Mucosa of descending colon (tissue), 3 donors: ENCODE data around the gene COL13A1. TPM values are rescaled to one million over a fixed set of nuclear protein-coding genes. Genes with fewer than 3 reads are reported as not detected.

Source experiments
- ATAC-seq: fragments of 200-7000 bp; cut with Tn5 transposase; one replicate; pipeline ENCODE4 v1.9.1; 2020; ENCODE audit warnings: mild to moderate bottlenecking, moderate library complexity
- DNase-seq, 3 donors: peaks; one replicate each; pipeline ENCODE4 v3.0.0-alpha.2; 2020
- H3K36me3 ChIP-seq: fragments of 200-600 bp; one replicate; pipeline ENCODE4 v1.8.0; 2021; ENCODE audit warnings: low read depth, mild to moderate bottlenecking
- H3K4me1 ChIP-seq: fragments of 200-600 bp; one replicate; pipeline ENCODE4 v1.8.0; 2021; ENCODE audit warnings: low read depth, mild to moderate bottlenecking
- H3K4me3 ChIP-seq: fragments of 200-600 bp; one replicate; pipeline ENCODE4 v1.8.0; 2021; ENCODE audit warnings: mild to moderate bottlenecking
- H3K9me3 ChIP-seq: fragments of 200-600 bp; one replicate; pipeline ENCODE4 v1.8.0; 2021; ENCODE audit warnings: mild to moderate bottlenecking
- intact Hi-C, 2 donors: fragments of 100-400 bp; cut with DNase I in 1 of 2; cut with micrococcal nuclease in 1 of 2; formaldehyde crosslinking; loops; one replicate each; pipeline versions ENCODE4 v1.11.0 to v1.11.1; 2022; cut with DNase I, micrococcal nuclease
- total RNA-seq, 3 donors: library from RNA; stranded (reverse); fragmentation: NEBNext Ultra II Directional in 2 of 3; extraction: Animal tissue kit (Norgen Biotek cat#: 25700) in 2 of 3; gene quantifications; one replicate each; pipeline versions ENCODE4 v1.2.1 to v1.2.4, GENCODE V29; 2021 to 2023
- TF ChIP-seq, protein P1 (sequence below): fragments of 200-600 bp; IDR thresholded peaks from one replicate; pipeline ENCODE4 v1.8.0; 2022; ENCODE audit warnings: antibody characterized with exemption, mild to moderate bottlenecking
- donor health status: DM: no; HTN: no; CAD: no; lungs with moderate emphysema.
- donor health status: DM: no; HTN: no; CAD: no.
- donor health status: DM: no; HTN: yes; CAD: no.

Gene COL13A1
- total RNA-seq, 3 donors from 2014 or later: 1.0 to 2.3 (median 1.0) TPM

GRCh38 chr10:69916118-69916517 lies 114.4 kb downstream of the COL13A1 start:
- no peak overlapping the region for H3K4me3 ChIP-seq
- DNase-seq: no peak
- ATAC-seq: no peak
- intact Hi-C loops: loop anchor here in 1 of 2 donors (5.0 kb wide), 1 partner anchor 274 kb away; no protein-coding TSS in a partner anchor
- H3K4me1 ChIP-seq: peaks cover 33% of the 10 kb centered on the region
- no peaks in the 10 kb centered on the region for H3K36me3 ChIP-seq
- H3K9me3 ChIP-seq: no peaks in the 10 kb centered on the region
- TF ChIP-seq, protein P1, sequence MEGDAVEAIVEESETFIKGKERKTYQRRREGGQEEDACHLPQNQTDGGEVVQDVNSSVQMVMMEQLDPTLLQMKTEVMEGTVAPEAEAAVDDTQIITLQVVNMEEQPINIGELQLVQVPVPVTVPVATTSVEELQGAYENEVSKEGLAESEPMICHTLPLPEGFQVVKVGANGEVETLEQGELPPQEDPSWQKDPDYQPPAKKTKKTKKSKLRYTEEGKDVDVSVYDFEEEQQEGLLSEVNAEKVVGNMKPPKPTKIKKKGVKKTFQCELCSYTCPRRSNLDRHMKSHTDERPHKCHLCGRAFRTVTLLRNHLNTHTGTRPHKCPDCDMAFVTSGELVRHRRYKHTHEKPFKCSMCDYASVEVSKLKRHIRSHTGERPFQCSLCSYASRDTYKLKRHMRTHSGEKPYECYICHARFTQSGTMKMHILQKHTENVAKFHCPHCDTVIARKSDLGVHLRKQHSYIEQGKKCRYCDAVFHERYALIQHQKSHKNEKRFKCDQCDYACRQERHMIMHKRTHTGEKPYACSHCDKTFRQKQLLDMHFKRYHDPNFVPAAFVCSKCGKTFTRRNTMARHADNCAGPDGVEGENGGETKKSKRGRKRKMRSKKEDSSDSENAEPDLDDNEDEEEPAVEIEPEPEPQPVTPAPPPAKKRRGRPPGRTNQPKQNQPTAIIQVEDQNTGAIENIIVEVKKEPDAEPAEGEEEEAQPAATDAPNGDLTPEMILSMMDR: no peak

DNA sequence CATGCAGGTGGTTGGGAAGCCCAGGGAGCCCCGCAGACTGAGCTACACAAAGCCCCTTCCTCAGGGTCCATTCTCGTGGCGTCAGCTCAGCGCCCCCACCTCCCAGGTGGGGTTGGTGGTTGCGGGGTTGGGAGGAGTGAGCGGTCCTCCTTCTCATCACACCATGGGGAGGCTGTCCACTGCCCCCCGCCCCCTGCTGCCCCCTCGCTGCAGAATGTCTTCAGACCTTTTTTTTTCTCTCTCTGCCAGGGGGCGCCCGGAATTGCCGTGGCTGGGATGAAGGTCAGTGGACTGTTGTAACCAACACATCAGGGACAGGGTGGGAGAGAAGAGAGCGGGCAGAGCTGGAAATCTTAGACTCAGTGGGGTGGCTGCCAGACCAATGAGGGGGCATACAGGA lies 116.3 kb downstream of the COL13A1 start:
- H3K36me3 ChIP-seq: no peaks in the 10 kb centered on the region
- ATAC-seq (no peak), DNase-seq (no peak)
- H3K4me1 ChIP-seq: peaks cover 16% of the 10 kb centered on the region
- intact Hi-C loops: loop anchor here in 1 of 2 donors (5.0 kb wide), 1 partner anchor 276 kb away; no protein-coding TSS in a partner anchor
- TF ChIP-seq, protein P1: no peak
- H3K4me3 ChIP-seq: no peak overlapping the region
- no peaks in the 10 kb centered on the region for H3K9me3 ChIP-seq

DNA sequence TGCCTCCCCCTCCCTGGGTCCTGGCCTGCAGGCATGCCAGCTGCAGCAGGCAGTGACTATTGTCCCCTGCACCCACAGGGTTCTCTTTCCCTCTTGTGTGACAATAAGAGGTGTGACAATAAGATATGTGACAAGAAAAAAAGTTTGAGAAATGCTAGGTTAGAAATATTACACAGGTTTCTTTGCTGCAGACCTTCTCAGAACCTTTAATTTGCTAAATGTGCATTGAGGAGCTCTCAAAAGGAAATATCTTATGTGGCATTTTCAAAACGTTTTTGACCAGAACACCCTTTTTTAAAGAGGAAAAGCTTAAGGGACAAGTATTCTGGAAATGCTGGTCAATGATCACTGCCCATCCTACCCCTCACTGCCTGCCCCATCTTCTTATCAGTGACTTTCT lies 117.5 kb downstream of the COL13A1 start:
- ATAC-seq (no peak), DNase-seq (no peak)
- Histone ChIP-seq H3K4me1 (peaks cover 4% of the 10 kb centered on the region), H3K9me3 (no peaks in the 10 kb centered on the region), H3K36me3 (no peaks in the 10 kb centered on the region), H3K4me3 (no peak overlapping the region)
- intact Hi-C loops: loop anchor here in 1 of 2 donors (5.0 kb wide), 1 partner anchor 277 kb away; no protein-coding TSS in a partner anchor
- TF ChIP-seq, protein P1: no peak

DNA sequence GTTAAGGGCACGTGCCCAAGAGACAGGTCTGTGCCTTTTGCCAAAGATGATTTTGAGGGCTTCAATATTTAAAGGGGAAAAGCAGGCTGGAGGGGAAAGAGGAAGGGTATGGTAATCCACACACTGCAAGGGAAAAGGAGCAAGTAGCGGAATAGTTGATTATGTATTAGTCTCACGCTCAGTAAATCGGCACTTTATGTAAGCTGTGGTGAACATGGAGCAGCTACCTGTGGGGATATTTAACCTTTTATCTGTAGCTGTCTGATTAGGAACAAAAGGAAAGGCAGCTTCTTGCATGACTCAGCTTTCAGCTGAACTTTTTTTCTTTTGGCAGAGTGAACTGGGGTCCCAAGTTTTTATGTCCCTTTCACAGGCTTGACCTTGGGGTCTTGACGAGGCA lies 123.4 kb downstream of the COL13A1 start:
- no peak overlapping the region for H3K4me3 ChIP-seq
- intact Hi-C loops: no loop called here
- no peaks in the 10 kb centered on the region for H3K4me1 ChIP-seq
- ATAC-seq: no peak
- no peaks in the 10 kb centered on the region for H3K9me3 ChIP-seq
- TF ChIP-seq, protein P1: no peak
- no peaks in the 10 kb centered on the region for H3K36me3 ChIP-seq
- DNase-seq: no peak

DNA sequence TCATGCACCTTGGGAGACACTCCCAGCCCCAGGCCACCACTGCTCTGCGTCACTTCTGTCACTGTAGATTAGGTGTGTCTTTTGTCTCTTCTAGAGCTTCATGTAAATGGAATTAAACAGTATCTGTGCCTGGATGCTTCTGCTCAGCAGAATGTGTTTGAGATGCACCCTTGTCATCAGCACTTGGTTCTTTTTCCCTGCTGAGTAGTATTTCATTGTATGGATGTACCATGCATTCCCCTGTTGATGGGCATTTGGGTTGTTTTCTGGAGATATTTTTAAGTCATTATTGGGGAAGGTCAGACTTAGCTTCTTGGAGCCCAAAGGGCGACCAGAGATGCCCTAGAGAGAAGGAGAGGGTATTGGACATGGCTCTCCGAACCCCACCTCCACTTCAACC lies 126.6 kb downstream of the COL13A1 start:
- TF ChIP-seq, protein P1: no peak
- Histone ChIP-seq H3K4me1 (no peaks in the 10 kb centered on the region), H3K36me3 (no peaks in the 10 kb centered on the region), H3K4me3 (no peak overlapping the region), H3K9me3 (no peaks in the 10 kb centered on the region)
- DNase-seq: no peak
- ATAC-seq: no peak
- intact Hi-C loops: no loop called here

DNA sequence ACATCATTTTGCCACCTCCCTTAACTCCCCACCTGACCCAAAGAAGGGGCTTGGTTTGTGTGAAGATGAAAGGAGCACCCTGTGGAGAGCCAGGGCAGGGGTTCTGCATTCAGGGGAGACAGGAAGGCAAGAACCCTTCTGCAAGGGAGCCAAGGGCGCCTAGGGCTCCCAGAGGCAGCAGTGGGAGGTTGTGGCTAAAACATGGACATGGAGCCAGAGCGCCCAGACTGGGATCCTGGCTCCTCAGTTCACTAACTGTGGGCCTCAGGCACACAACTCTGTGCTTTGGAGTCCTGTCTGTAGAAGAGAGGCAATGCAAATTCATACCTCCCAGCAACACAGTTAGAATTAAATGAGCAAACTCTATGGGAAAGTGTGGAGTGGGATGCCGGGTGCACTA lies 127.9 kb downstream of the COL13A1 start:
- ATAC-seq: no peak
- intact Hi-C loops: no loop called here
- TF ChIP-seq, protein P1: no peak
- Histone ChIP-seq H3K9me3 (no peaks in the 10 kb centered on the region), H3K4me1 (no peaks in the 10 kb centered on the region), H3K36me3 (no peaks in the 10 kb centered on the region), H3K4me3 (no peak overlapping the region)
- no peak for DNase-seq
